ENCODE results near the gene MIAT.

DNA sequence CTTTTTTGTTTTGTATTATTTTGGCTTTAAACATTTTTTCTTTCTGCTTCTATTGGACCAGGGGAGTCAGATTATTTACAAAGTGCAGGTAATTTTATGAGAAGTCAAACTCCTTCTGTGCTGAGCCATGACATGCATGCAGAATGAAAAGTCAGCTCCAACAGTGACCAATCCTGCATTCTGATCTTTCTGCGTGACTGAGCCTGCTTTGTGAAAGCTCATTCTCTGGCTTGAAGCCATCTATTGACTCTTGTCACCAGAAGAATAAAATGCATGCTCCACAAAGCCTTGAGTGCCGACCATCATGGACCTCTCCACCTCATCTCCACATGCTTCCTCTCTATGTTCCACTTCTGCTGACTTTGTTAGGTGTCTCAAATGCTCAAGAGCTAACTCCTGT lies 50.2 kb downstream of the MIAT start:
- TF ChIP-seq, protein P1, sequence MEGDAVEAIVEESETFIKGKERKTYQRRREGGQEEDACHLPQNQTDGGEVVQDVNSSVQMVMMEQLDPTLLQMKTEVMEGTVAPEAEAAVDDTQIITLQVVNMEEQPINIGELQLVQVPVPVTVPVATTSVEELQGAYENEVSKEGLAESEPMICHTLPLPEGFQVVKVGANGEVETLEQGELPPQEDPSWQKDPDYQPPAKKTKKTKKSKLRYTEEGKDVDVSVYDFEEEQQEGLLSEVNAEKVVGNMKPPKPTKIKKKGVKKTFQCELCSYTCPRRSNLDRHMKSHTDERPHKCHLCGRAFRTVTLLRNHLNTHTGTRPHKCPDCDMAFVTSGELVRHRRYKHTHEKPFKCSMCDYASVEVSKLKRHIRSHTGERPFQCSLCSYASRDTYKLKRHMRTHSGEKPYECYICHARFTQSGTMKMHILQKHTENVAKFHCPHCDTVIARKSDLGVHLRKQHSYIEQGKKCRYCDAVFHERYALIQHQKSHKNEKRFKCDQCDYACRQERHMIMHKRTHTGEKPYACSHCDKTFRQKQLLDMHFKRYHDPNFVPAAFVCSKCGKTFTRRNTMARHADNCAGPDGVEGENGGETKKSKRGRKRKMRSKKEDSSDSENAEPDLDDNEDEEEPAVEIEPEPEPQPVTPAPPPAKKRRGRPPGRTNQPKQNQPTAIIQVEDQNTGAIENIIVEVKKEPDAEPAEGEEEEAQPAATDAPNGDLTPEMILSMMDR (IDR thresholded peaks at IDR 0.05) = no peak
- TF ChIP-seq POLR2A (IDR thresholded peaks at IDR 0.05) = no peak
- TF ChIP-seq POLR2AphosphoS5 (IDR thresholded peaks at IDR 0.05) = no peak
